Mesothelial cell of epicardium (in vitro differentiated cells): ENCODE results near the gene RPS6KA3. TPM values are rescaled to one million over a fixed set of nuclear protein-coding genes. Genes with fewer than 3 reads are reported as not detected.
A peak's percentile ranks its signal among the peaks of the same experiment; 100 is the strongest.

Experiments
- DNase-seq, 2 experiments: peaks; one replicate each; pipeline ENCODE4 v3.0.0; 2021; ENCODE audit warnings: low spot score in 2 of 2; ENCODE audit not compliant: unreplicated experiment in 2 of 2
- H3K27ac Mint-ChIP-seq: 2 replicates; pipeline ENCODE4 v1.8.0; 2021; ENCODE audit warnings: mixed read lengths
- H3K27me3 Mint-ChIP-seq: 2 replicates; pipeline ENCODE4 v1.8.0; 2021; ENCODE audit warnings: low read depth, mixed read lengths
- H3K36me3 Mint-ChIP-seq: 2 replicates; pipeline ENCODE4 v1.8.0; 2021; ENCODE audit warnings: mixed read lengths
- H3K4me1 Mint-ChIP-seq: 2 replicates; pipeline ENCODE4 v1.8.0; 2021; ENCODE audit warnings: mixed read lengths
- H3K4me3 Mint-ChIP-seq: 2 replicates; pipeline ENCODE4 v1.8.0; 2021; ENCODE audit warnings: mild to moderate bottlenecking, moderate library complexity, mixed read lengths
- H3K9me3 Mint-ChIP-seq: 2 replicates; pipeline ENCODE4 v1.8.0; 2021; ENCODE audit warnings: mixed read lengths
- CTCF ChIP-seq: fragments of 200-600 bp; sonication (generic); IDR thresholded peaks from one replicate; pipeline ENCODE4 v1.5.0; 2021; ENCODE audit warnings: antibody characterized with exemption; ENCODE audit not compliant: unreplicated experiment
- total RNA-seq: library from RNA; stranded (reverse); gene quantifications from 3 replicates; pipeline ENCODE4 v1.2.1, GENCODE V29; 2021

The RPS6KA3 gene
- total RNA-seq, 1 donor from 2014 or later: 42.3 TPM

DNA sequence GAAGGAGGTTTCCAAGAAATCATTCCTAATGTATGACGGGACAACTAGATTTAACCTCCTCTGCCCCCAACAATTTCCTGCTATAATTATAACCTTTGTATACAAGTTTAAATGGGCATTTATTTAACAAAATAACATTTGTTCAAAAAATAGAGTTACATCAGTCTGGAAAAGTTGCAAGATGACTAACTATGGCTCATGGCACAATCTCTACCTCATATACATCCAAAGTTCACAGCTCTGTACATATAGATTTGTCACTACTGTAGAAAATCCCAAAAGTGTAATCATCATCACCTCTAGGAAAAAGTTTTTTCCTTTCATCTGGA lies 3.8 kb upstream of the RPS6KA3 start:
- Mint-ChIP-seq H3K27me3 (no peaks in the 10 kb centered on the region), H3K4me3 (no peak overlapping the region), H3K36me3 (no peaks in the 10 kb centered on the region), H3K27ac (no peak overlapping the region), H3K9me3 (peaks cover 7% of the 10 kb centered on the region), H3K4me1 (peaks cover 11% of the 10 kb centered on the region)
- no peak for DNase-seq
- no peak for TF ChIP-seq CTCF

DNA sequence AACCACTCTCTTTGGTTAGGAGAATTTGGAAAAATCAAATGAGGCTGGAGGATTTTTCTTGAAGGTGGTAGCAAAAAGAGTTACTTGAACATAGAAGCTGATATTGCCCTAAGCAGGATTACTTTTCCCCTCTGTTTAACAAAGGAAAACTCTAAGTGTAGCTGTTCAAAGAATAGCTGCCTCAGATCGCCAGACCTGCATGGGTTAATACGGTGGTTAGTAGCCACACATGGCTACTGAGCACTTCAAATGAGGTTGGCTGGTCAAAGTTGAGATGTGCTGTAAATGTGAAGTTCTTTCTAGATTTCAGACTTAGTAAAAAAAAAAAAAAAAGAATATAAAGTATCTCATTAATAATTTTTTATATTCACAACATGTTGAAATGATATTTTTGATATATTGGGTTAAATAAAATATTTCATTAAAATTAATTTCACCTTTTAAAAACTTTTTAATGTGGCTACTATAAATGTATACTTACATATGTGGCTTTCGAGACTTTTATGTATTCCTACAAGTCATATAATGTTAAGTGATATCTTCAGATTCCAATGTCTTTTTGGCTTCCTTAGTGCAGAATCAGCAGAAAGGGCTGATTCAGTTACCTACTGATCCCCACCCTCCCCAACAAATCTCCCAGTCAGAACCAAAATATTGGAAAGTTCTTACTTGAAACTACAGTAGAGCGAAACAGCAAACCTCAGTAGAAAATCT lies 3.3 kb upstream of the RPS6KA3 start:
- TF ChIP-seq CTCF: no peak
- H3K4me1 Mint-ChIP-seq: peaks cover 12% of the 10 kb centered on the region
- peaks cover 6% of the 10 kb centered on the region for H3K9me3 Mint-ChIP-seq
- no peaks in the 10 kb centered on the region for H3K27me3 Mint-ChIP-seq
- no peak overlapping the region for H3K27ac Mint-ChIP-seq
- H3K36me3 Mint-ChIP-seq: no peaks in the 10 kb centered on the region
- H3K4me3 Mint-ChIP-seq: no peak overlapping the region
- DNase-seq: no peak

- Mint-ChIP-seq H3K27ac (no peak overlapping the region), H3K9me3 (no peaks in the 10 kb centered on the region), H3K36me3 (no peaks in the 10 kb centered on the region), H3K4me3 (peak overlapping the region; percentile 87), H3K4me1 (peaks cover 25% of the 10 kb centered on the region), H3K27me3 (no peaks in the 10 kb centered on the region)
- DNase-seq: peak in 1 of 2 experiments; percentile 46
- TF ChIP-seq CTCF: no peak
These were observed 1.4 kb upstream of the RPS6KA3 start for GRCh38 chrX:20267931-20268701.

GRCh38 chrX:20267607-20267930 lies 860 bp upstream of the RPS6KA3 start:
- peaks cover 26% of the 10 kb centered on the region for H3K4me1 Mint-ChIP-seq
- no peaks in the 10 kb centered on the region for H3K27me3 Mint-ChIP-seq
- TF ChIP-seq CTCF: no peak
- DNase-seq: no peak
- peak overlapping the region; percentile 87 for H3K4me3 Mint-ChIP-seq
- peak overlapping the region; percentile 92 for H3K27ac Mint-ChIP-seq
- H3K9me3 Mint-ChIP-seq: no peaks in the 10 kb centered on the region
- H3K36me3 Mint-ChIP-seq: no peaks in the 10 kb centered on the region

- no peak for TF ChIP-seq CTCF
- no peaks in the 10 kb centered on the region for H3K27me3 Mint-ChIP-seq
- H3K27ac Mint-ChIP-seq: peak overlapping the region; percentile 95
- no peaks in the 10 kb centered on the region for H3K36me3 Mint-ChIP-seq
- H3K4me1 Mint-ChIP-seq: peaks cover 19% of the 10 kb centered on the region
- no peaks in the 10 kb centered on the region for H3K9me3 Mint-ChIP-seq
- peak overlapping the region; percentile 84 for H3K4me3 Mint-ChIP-seq
- peak in 1 of 2 experiments; percentile 41 for DNase-seq
These were observed 705 bp downstream of the RPS6KA3 start for GRCh38 chrX:20265726-20266681.
